GM12873 (cell line): ENCODE results near the gene EIF4A3.

ENCODE experiments used
- TF ChIP-seq, protein P1 (sequence below): IDR thresholded peaks from 2 replicates; pipeline ENCODE4 v1.5.1; 2012; ENCODE audit warnings: low read depth, mild to moderate bottlenecking, moderate library complexity, low read length, control low read depth; ENCODE audit not compliant: insufficient read depth; ENCODE audit errors: missing control alignments

The EIF4A3 gene

DNA sequence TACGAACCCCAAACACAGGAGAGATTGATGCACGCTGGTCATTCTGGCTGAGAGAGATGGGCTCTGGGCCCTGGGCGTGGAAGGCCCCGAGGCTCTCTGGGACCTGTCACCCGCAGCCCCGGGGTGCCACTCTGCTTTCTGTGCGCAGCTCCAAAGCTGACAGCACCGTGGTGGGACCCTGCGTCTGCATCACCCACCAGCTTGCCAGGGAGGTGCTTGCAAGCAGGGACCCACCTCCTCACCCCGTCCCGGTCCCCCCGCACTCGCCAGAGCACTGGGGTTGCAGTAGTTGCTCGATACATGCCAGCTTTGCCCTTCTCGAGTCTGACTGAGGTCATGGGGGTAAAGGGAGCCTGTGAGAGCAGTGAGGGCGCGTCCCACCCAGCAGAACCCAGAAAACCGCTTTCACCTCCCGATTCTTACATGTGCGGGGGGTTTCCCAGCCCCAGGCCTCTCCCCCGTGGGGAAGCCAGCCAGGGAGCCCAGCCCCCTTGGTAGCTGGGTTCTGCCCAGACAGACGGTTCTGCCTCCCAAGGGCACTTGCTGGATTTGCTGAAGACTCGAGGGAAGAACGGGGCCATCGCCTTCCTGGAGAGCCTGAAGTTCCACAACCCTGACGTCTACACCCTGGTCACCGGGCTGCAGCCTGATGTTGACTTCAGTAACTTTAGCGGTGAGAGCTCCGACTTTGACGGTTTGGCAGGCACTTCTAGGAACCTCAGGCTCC, 35.4 kb upstream of the EIF4A3 start:
- TF ChIP-seq, protein P1, sequence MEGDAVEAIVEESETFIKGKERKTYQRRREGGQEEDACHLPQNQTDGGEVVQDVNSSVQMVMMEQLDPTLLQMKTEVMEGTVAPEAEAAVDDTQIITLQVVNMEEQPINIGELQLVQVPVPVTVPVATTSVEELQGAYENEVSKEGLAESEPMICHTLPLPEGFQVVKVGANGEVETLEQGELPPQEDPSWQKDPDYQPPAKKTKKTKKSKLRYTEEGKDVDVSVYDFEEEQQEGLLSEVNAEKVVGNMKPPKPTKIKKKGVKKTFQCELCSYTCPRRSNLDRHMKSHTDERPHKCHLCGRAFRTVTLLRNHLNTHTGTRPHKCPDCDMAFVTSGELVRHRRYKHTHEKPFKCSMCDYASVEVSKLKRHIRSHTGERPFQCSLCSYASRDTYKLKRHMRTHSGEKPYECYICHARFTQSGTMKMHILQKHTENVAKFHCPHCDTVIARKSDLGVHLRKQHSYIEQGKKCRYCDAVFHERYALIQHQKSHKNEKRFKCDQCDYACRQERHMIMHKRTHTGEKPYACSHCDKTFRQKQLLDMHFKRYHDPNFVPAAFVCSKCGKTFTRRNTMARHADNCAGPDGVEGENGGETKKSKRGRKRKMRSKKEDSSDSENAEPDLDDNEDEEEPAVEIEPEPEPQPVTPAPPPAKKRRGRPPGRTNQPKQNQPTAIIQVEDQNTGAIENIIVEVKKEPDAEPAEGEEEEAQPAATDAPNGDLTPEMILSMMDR = no peak

DNA sequence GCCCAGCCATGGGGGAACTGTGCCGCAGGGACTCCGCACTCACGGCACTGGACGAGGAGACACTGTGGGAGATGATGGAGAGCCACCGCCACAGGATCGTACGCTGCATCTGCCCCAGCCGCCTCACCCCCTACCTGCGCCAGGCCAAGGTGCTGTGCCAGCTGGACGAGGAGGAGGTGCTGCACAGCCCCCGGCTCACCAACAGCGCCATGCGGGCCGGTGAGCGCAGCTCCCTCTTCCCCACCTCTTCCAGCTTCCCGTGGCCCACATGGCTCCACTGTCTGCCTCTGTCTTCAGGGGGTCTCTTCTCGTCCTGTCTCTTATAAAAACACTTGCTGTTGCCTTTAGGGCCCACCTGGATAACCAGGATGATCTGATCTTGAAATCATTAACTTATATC, 34.5 kb upstream of the EIF4A3 start:
- TF ChIP-seq, protein P1 = no peak

DNA sequence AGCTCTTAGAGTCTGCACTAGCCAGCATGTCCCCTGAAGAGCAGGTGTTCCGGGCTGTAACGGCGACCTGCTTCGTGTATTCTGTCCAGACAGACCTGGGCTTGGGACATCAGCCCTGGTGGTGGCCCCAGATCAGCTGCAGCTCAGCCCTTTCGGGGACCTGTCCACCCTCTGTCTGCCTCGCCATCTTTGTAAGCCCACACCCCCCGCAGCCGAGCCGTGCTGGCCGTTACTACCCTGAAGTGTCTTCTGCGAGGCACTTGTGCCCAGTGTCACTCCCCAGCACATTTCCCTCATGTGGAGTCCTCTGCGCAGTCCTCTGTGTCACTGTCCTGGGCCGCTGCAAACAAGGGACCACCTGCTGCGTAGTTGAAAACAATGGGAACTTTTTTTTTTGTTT, 33.3 kb upstream of the EIF4A3 start:
- TF ChIP-seq, protein P1 = no peak

DNA sequence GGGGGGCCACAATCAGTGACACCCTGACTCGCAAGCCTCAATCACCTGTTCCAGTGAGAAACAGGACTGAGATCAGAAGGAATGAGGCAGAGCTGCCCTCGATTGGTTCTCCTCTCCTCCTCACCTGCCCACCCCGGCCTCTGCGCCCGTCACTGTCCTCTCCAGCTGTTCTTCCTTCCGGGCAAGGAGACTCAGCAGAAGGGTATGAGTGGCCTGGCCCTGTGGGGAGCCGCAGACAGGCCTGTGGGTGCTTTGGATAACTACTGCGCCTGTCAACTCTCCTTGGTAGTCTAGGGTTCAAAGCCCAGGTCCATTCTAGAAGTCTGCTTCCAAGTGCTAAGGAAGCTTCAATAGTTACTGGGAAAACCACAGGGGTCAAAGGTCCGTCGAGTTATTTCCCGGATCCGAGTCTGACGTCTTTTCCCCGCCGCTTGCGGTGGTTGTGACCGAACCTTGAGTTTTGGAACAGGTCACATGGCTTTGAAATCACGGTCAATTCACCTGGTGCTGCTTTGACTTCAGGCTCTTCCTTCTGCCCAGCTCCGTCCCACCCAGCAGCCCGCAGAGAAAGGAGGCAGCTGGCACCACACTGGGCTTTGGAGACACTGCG, 31.2 kb upstream of the EIF4A3 start:
- TF ChIP-seq, protein P1 = no peak

DNA sequence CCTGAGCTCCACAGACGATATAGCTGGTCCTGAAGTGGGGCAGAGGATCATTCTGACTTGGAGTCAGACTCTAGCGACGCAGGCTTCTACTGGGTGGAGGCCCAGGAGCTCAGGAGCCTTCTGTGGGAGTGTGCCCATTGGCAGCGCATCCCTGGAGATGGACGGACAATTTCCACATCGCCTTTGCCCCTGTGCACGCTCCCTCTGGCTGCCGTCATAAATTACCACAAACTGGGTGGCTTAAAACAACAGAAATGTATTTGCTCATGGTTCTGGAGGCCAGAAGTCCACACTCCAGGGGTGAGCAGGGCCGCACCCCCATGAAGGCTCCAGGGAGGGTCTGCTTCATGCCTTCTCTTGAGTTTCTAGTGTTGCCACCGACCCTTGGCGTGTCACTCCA, 29.8 kb upstream of the EIF4A3 start:
- TF ChIP-seq, protein P1 = no peak

DNA sequence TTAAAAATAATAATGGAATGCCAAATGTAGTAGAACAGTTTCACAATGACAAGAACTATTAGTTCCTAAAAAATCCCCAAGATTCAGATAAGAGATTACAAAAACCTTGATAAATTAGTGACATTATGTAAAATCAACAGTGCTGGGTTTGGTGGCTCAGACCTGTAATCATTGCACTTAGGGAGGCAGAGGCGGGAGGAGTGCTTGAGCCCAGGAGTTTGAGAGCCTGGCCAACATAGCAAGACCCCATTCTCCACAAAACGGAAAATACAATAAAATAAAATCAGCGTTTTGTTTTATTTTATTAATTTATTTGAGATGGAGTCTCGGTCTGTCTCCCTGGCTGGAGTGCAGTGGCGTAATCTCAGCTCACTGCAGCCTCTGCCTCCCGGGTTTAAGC, 27.0 kb upstream of the EIF4A3 start:
- TF ChIP-seq, protein P1 = no peak

DNA sequence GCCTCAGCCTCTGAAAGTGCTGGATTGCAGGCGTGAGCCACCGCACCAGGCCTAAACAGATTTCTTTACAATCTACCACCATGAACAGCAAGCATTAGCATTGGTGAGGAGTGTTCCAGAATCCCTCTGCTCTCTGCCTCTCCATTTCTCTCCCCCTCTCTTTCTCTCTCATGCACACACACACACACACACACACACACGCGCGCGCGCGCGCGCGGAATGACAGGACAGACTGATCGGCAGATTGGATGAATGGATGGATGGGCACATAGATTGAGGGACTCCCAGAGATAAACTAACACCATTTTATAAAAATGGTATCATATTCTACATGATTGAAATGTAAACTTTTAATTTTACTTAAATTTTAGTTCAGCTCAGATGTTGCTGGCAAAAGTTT, 26.2 kb upstream of the EIF4A3 start:
- TF ChIP-seq, protein P1 = no peak
